Neutrophil (primary cell): Measurements from ENCODE around the gene RAP1GAP2.
A peak's percentile ranks its signal among the peaks of the same experiment; 100 is the strongest.

Source experiments
- H3K27ac ChIP-seq: fragments of 200-600 bp; sonication (generic); 2 replicates; pipeline ENCODE4 v1.5.1; 2016; ENCODE audit warnings: mild to moderate bottlenecking, moderate library complexity
- H3K27me3 ChIP-seq: fragments of 200-600 bp; sonication (generic); 2 replicates; pipeline ENCODE4 v1.6.0; 2016; ENCODE audit warnings: mild to moderate bottlenecking
- H3K36me3 ChIP-seq: fragments of 200-600 bp; sonication (generic); 2 replicates; pipeline ENCODE4 v1.5.1; 2017
- H3K4me1 ChIP-seq, 2 experiments: fragments of 200-600 bp in 1 of 2; sonication (generic) in 1 of 2; 1 replicate in 1 of 2; 2 replicates in 1 of 2; pipeline versions ENCODE4 v1.5.1 to v1.6.1; 2013 to 2016; ENCODE audit warnings: low read depth in 1 of 2, low read length in 1 of 2, mild to moderate bottlenecking in 1 of 2, moderate library complexity in 1 of 2; ENCODE audit not compliant: control insufficient read depth in 1 of 2, insufficient read depth in 1 of 2
- H3K4me3 ChIP-seq, 2 experiments: fragments of 200-600 bp in 1 of 2; sonication (generic) in 1 of 2; 1 replicate in 1 of 2; 2 replicates in 1 of 2; pipeline ENCODE4 v1.5.1; 2013 to 2016; ENCODE audit warnings: low read depth in 1 of 2, low read length in 1 of 2, mild to moderate bottlenecking in 1 of 2, moderate library complexity in 1 of 2
- H3K9me3 ChIP-seq: fragments of 200-600 bp; sonication (generic); 2 replicates; pipeline ENCODE4 v1.5.1; 2016
- CTCF ChIP-seq: fragments of 200-600 bp; sonication (generic); IDR thresholded peaks from 2 replicates; pipeline ENCODE4 v1.5.1; 2016; ENCODE audit warnings: antibody characterized with exemption

The RAP1GAP2 gene

GRCh38 chr17:2803386-2803785 is 7.1 kb downstream of the RAP1GAP2 start:
- Histone ChIP-seq H3K4me3 (peak overlapping the region in 1 of 2 experiments; percentile 1), H3K4me1 (peaks cover 28 to 31% of the 10 kb centered on the region in 2 experiments), H3K36me3 (peaks cover 70% of the 10 kb centered on the region), H3K27ac (peak overlapping the region; percentile 63), H3K9me3 (no peaks in the 10 kb centered on the region), H3K27me3 (no peaks in the 10 kb centered on the region)
- no peak for TF ChIP-seq CTCF

- Histone ChIP-seq H3K9me3 (no peaks in the 10 kb centered on the region), H3K27ac (peak overlapping the region; percentile 63), H3K4me3 (no peak overlapping the region), H3K36me3 (peaks cover 76% of the 10 kb centered on the region), H3K4me1 (peaks cover 23 to 25% of the 10 kb centered on the region in 2 experiments), H3K27me3 (no peaks in the 10 kb centered on the region)
- TF ChIP-seq CTCF = no peak
Measured at GRCh38 chr17:2803971-2804370, 7.7 kb downstream of the RAP1GAP2 start.

- Histone ChIP-seq H3K27ac (no peak overlapping the region), H3K9me3 (no peaks in the 10 kb centered on the region), H3K4me3 (no peak overlapping the region), H3K4me1 (peaks cover 14 to 16% of the 10 kb centered on the region in 2 experiments), H3K36me3 (peaks cover 85% of the 10 kb centered on the region), H3K27me3 (no peaks in the 10 kb centered on the region)
- no peak for TF ChIP-seq CTCF
Measured at GRCh38 chr17:2804912-2805311, 8.7 kb downstream of the RAP1GAP2 start.

GRCh38 chr17:2805961-2806360 is 9.7 kb downstream of the RAP1GAP2 start:
- H3K9me3 ChIP-seq = no peaks in the 10 kb centered on the region
- TF ChIP-seq CTCF = no peak
- H3K4me3 ChIP-seq = no peak overlapping the region
- H3K27ac ChIP-seq = no peak overlapping the region
- no peaks in the 10 kb centered on the region for H3K27me3 ChIP-seq
- H3K36me3 ChIP-seq = peaks cover 80% of the 10 kb centered on the region
- peaks cover 14 to 15% of the 10 kb centered on the region in 2 experiments for H3K4me1 ChIP-seq

GRCh38 chr17:2808367-2809335 is 12.4 kb downstream of the RAP1GAP2 start:
- Histone ChIP-seq H3K27ac (no peak overlapping the region), H3K36me3 (peaks cover 62% of the 10 kb centered on the region)

More at GRCh38 chr17:2808367-2809335, 12.4 kb downstream of the RAP1GAP2 start:
- Histone ChIP-seq H3K4me3 (no peak overlapping the region), H3K27me3 (no peaks in the 10 kb centered on the region), H3K9me3 (no peaks in the 10 kb centered on the region), H3K4me1 (peaks cover 8 to 11% of the 10 kb centered on the region in 2 experiments)
- TF ChIP-seq CTCF = no peak
